Measurements from ENCODE around the gene TSPAN3. TPM values are rescaled to one million over a fixed set of nuclear protein-coding genes. Genes with fewer than 3 reads are reported as not detected.
A peak's percentile ranks its signal among the peaks of the same experiment; 100 is the strongest.

Gene TSPAN3
- total and polyA plus RNA-seq, 10 of the 15 experiments (the other 5 are each of a cell fraction or from before 2014, with no cell fraction given) = 18.9 to 114 (median 57.2) TPM

DNA sequence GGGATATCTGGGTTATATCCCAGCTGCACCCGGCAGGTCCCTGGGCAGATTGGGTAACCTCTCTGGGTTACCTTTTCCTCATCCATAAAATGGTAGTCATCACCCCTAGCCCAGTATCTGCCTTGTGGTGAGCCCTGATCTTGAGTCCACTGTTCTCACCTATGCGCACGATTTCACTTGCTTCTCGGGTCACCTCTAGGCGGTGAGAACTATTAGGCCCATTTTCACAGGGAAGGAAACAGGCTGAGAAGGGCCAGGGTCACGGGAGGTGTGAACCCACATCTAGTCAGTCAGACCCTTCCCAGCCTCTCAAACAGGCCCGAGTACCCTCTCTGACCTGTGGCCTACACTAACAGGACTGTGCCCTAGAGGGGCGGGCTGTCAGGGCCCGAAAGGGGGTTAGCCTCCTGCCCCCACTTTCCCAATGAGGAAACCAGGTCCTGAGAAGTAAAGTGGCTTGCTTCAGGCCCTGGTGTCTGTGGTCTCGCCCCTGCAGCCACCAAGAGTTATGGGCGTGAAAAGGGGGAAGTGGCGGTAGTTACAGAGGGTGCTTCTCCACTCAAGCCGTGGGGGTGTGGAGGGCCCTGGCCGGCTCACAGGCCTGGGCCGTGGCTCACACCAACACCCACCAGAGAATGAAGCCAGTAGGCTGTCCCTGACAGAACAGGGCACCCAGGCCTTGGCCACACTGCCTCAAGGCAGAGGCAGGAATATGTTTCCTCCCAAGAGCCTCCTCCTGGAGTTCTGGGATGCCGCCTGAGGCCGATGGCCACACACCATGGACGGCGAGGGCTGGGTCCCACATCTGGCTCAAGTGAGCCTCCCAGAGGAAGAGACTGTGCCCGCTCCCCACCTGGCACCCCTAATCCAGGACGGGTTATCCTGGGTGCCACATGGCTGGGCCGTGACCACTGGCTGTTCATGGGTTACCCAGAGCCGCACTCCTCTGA, 56.5 kb downstream of the TSPAN3 start (continued):
- TF ChIP-seq, protein P1, sequence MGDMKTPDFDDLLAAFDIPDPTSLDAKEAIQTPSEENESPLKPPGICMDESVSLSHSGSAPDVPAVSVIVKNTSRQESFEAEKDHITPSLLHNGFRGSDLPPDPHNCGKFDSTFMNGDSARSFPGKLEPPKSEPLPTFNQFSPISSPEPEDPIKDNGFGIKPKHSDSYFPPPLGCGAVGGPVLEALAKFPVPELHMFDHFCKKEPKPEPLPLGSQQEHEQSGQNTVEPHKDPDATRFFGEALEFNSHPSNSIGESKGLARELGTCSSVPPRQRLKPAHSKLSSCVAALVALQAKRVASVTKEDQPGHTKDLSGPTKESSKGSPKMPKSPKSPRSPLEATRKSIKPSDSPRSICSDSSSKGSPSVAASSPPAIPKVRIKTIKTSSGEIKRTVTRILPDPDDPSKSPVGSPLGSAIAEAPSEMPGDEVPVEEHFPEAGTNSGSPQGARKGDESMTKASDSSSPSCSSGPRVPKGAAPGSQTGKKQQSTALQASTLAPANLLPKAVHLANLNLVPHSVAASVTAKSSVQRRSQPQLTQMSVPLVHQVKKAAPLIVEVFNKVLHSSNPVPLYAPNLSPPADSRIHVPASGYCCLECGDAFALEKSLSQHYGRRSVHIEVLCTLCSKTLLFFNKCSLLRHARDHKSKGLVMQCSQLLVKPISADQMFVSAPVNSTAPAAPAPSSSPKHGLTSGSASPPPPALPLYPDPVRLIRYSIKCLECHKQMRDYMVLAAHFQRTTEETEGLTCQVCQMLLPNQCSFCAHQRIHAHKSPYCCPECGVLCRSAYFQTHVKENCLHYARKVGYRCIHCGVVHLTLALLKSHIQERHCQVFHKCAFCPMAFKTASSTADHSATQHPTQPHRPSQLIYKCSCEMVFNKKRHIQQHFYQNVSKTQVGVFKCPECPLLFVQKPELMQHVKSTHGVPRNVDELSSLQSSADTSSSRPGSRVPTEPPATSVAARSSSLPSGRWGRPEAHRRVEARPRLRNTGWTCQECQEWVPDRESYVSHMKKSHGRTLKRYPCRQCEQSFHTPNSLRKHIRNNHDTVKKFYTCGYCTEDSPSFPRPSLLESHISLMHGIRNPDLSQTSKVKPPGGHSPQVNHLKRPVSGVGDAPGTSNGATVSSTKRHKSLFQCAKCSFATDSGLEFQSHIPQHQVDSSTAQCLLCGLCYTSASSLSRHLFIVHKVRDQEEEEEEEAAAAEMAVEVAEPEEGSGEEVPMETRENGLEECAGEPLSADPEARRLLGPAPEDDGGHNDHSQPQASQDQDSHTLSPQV (IDR thresholded peaks at IDR 0.05) = no peak
- TF ChIP-seq ZNF622 (IDR thresholded peaks at IDR 0.05) = no peak
- TF ChIP-seq ATF7 (IDR thresholded peaks at IDR 0.05; ENCODE audit: low read depth) = peak; percentile 67
- TF ChIP-seq SPI1 (IDR thresholded peaks at IDR 0.05; ENCODE audit: borderline replicate concordance, insufficient read depth, low read depth, low read length) = peak; percentile 95
- TF ChIP-seq SMARCA5 (IDR thresholded peaks at IDR 0.05) = peak; percentile 66
- TF ChIP-seq IKZF1 (conservative IDR thresholded peaks at IDR 0.05) = peak; percentile 96
- TF ChIP-seq NBN (IDR thresholded peaks at IDR 0.05) = peak; percentile 88
- peak; percentile 58; the same call in 1 of the 2 replicates for TF ChIP-seq BCL11A (IDR thresholded peaks at IDR 0.05; ENCODE audit: low read depth, low read length)
- TF ChIP-seq MTA2 (IDR thresholded peaks at IDR 0.05; ENCODE audit: low read depth) = peak; percentile 85
- peak; percentile 76 to 92; a peak in 3 of 4 replicates for TF ChIP-seq BHLHE40 (IDR thresholded peaks at IDR 0.05; ENCODE audit: borderline replicate concordance in 1 of 2, low read depth in 2 of 2, low read length in 1 of 2)
- TF ChIP-seq, protein P2, sequence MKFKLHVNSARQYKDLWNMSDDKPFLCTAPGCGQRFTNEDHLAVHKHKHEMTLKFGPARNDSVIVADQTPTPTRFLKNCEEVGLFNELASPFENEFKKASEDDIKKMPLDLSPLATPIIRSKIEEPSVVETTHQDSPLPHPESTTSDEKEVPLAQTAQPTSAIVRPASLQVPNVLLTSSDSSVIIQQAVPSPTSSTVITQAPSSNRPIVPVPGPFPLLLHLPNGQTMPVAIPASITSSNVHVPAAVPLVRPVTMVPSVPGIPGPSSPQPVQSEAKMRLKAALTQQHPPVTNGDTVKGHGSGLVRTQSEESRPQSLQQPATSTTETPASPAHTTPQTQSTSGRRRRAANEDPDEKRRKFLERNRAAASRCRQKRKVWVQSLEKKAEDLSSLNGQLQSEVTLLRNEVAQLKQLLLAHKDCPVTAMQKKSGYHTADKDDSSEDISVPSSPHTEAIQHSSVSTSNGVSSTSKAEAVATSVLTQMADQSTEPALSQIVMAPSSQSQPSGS (IDR thresholded peaks at IDR 0.05; ENCODE audit: low read length) = peak; percentile 35; the same call in 1 of the 2 replicates
- TF ChIP-seq HDAC6 (IDR thresholded peaks at IDR 0.05; ENCODE audit: unreplicated experiment) = no peak
- TF ChIP-seq MEF2B (IDR thresholded peaks at IDR 0.05; ENCODE audit: partially characterized antibody, poor library complexity, severe bottlenecking) = peak; percentile 85
- peak; percentile 28; the same call in 1 of the 2 replicates for TF ChIP-seq NR2C1 (IDR thresholded peaks at IDR 0.05)
- TF ChIP-seq, protein P3, sequence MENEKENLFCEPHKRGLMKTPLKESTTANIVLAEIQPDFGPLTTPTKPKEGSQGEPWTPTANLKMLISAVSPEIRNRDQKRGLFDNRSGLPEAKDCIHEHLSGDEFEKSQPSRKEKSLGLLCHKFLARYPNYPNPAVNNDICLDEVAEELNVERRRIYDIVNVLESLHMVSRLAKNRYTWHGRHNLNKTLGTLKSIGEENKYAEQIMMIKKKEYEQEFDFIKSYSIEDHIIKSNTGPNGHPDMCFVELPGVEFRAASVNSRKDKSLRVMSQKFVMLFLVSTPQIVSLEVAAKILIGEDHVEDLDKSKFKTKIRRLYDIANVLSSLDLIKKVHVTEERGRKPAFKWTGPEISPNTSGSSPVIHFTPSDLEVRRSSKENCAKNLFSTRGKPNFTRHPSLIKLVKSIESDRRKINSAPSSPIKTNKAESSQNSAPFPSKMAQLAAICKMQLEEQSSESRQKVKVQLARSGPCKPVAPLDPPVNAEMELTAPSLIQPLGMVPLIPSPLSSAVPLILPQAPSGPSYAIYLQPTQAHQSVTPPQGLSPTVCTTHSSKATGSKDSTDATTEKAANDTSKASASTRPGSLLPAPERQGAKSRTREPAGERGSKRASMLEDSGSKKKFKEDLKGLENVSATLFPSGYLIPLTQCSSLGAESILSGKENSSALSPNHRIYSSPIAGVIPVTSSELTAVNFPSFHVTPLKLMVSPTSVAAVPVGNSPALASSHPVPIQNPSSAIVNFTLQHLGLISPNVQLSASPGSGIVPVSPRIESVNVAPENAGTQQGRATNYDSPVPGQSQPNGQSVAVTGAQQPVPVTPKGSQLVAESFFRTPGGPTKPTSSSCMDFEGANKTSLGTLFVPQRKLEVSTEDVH (IDR thresholded peaks at IDR 0.05; ENCODE audit: low read depth, partially characterized antibody) = no peak
- TF ChIP-seq, protein P4, sequence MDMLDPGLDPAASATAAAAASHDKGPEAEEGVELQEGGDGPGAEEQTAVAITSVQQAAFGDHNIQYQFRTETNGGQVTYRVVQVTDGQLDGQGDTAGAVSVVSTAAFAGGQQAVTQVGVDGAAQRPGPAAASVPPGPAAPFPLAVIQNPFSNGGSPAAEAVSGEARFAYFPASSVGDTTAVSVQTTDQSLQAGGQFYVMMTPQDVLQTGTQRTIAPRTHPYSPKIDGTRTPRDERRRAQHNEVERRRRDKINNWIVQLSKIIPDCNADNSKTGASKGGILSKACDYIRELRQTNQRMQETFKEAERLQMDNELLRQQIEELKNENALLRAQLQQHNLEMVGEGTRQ (IDR thresholded peaks at IDR 0.05; ENCODE audit: borderline replicate concordance, low read depth, low read length) = no peak
